ENCODE measurements around the gene LGALS9B.
"Not testable (repeated sequence)": the region's sequence is repeated elsewhere in the genome, so short reads cannot be mapped to it uniquely, and the experiment has no call there.

GRCh38 chr17:20462158-20462557 is 5.2 kb downstream of the LGALS9B start:
- TF ChIP-seq CTCF (IDR thresholded peaks at IDR 0.05; ENCODE audit: low read depth, low read length, missing input control); JUND (IDR thresholded peaks at IDR 0.05); RAD21 (IDR thresholded peaks at IDR 0.05); YY1 (IDR thresholded peaks at IDR 0.05); EGR1 (IDR thresholded peaks at IDR 0.05; ENCODE audit: low read depth in 2 of 2); MAX (IDR thresholded peaks at IDR 0.05); SP1 (IDR thresholded peaks at IDR 0.05); TAF1 (conservative IDR thresholded peaks at IDR 0.05); FOXA1 (IDR thresholded peaks at IDR 0.05); HNF4G (IDR thresholded peaks at IDR 0.05); GABPA (IDR thresholded peaks at IDR 0.05 in 1 of 2, conservative IDR thresholded peaks at IDR 0.05 in 1 of 2); ATF3 (IDR thresholded peaks at IDR 0.05); ZBTB33 (IDR thresholded peaks at IDR 0.05): not testable (repeated sequence)
